Activated CD4-positive, alpha-beta memory T cell treated with anti-CD3 and anti-CD28 coated beads, Interleukin-2, amount 10 ng/mL, durations not matched to agents 7 days and 5 days (primary cell): ENCODE measurements around the gene OR13J1. TPM values are rescaled to one million over a fixed set of nuclear protein-coding genes. Genes with fewer than 3 reads are reported as not detected.

Source experiments
- CTCF ChIA-PET: fragments of 350-600 bp; sonication (Branson Sonifier 250); formaldehyde crosslinking; loops from one replicate; lab custom pipeline; 2021; ENCODE audit warnings: antibody characterized with exemption, inconsistent platforms; lab: Charles Lee
- POLR2A ChIA-PET: fragments of 350-600 bp; sonication (Branson Sonifier 250); formaldehyde crosslinking; loops from one replicate; lab custom pipeline; 2021; ENCODE audit warnings: antibody characterized with exemption; lab: Charles Lee
- DNase-seq: peaks from one replicate; pipeline ENCODE4 v3.0.0-alpha.2; 2020
- H3K27ac Mint-ChIP-seq: one replicate; pipeline ENCODE4 v1.8.0; 2021; ENCODE audit warnings: mild to moderate bottlenecking, mixed read lengths
- H3K27me3 Mint-ChIP-seq: one replicate; pipeline ENCODE4 v1.8.0; 2021; ENCODE audit warnings: mixed read lengths
- H3K36me3 Mint-ChIP-seq: one replicate; pipeline ENCODE4 v1.8.0; 2021; ENCODE audit warnings: low read depth, mixed read lengths
- H3K4me1 Mint-ChIP-seq: one replicate; pipeline ENCODE4 v1.8.0; 2021; ENCODE audit warnings: mixed read lengths
- H3K4me3 Mint-ChIP-seq: one replicate; pipeline ENCODE4 v1.8.0; 2021; ENCODE audit warnings: mild to moderate bottlenecking, mixed read lengths
- H3K9me3 Mint-ChIP-seq: one replicate; pipeline ENCODE4 v1.8.0; 2021; ENCODE audit warnings: mixed read lengths
- total RNA-seq, 2 experiments: library from RNA; stranded (reverse); gene quantifications; one replicate each; pipeline ENCODE4 v1.2.3, GENCODE V29; 2021

OR13J1 gene
- total RNA-seq, 2 experiments from 2014 or later = not detected

- Mint-ChIP-seq H3K4me1 (peaks cover 31% of the 10 kb centered on the region), H3K27ac (no peak overlapping the region), H3K27me3 (peaks cover 2% of the 10 kb centered on the region), H3K9me3 (no peaks in the 10 kb centered on the region), H3K36me3 (no peaks in the 10 kb centered on the region), H3K4me3 (no peak overlapping the region)
- CTCF ChIA-PET = no interaction called here
- no peak for DNase-seq
- POLR2A ChIA-PET = interaction anchor here (0.7 to 1.2 kb wide), 3 partner anchors 10 to 32 kb away, joined by 3 to 4 read pairs (median 3); partner anchors contain the start of gene HINT2
Measured at GRCh38 chr9:35845824-35846771, 24.1 kb downstream of the OR13J1 start.

- CTCF ChIA-PET = no interaction called here
- Mint-ChIP-seq H3K36me3 (no peaks in the 10 kb centered on the region), H3K9me3 (no peaks in the 10 kb centered on the region), H3K27ac (no peak overlapping the region), H3K4me1 (peaks cover 31% of the 10 kb centered on the region), H3K27me3 (no peaks in the 10 kb centered on the region), H3K4me3 (no peak overlapping the region)
- POLR2A ChIA-PET = interaction anchor here (0.6 to 1.2 kb wide), 2 partner anchors 30 to 80 kb away, joined by 3 to 4 read pairs; partner anchors contain the start of gene HINT2
- no peak for DNase-seq
Measured at GRCh38 chr9:35844628-35845270, 25.5 kb downstream of the OR13J1 start.

GRCh38 chr9:35842795-35843194, 27.4 kb downstream of the OR13J1 start:
- Mint-ChIP-seq H3K27ac (no peak overlapping the region), H3K4me1 (peaks cover 26% of the 10 kb centered on the region), H3K36me3 (no peaks in the 10 kb centered on the region), H3K27me3 (no peaks in the 10 kb centered on the region), H3K9me3 (no peaks in the 10 kb centered on the region), H3K4me3 (no peak overlapping the region)
- POLR2A ChIA-PET = no interaction called here
- CTCF ChIA-PET = no interaction called here
- no peak for DNase-seq

- H3K27ac Mint-ChIP-seq = no peak overlapping the region
- POLR2A ChIA-PET = no interaction called here
- H3K27me3 Mint-ChIP-seq = no peaks in the 10 kb centered on the region
- H3K4me1 Mint-ChIP-seq = peaks cover 22% of the 10 kb centered on the region
- H3K4me3 Mint-ChIP-seq = no peak overlapping the region
- CTCF ChIA-PET = interaction anchor here (1.1 kb wide), 1 partner anchor 14 kb away, joined by 3 read pairs; the partner anchor contains the start of gene FAM221B
- no peaks in the 10 kb centered on the region for H3K9me3 Mint-ChIP-seq
- H3K36me3 Mint-ChIP-seq = no peaks in the 10 kb centered on the region
- DNase-seq = no peak
Measured at GRCh38 chr9:35842020-35842745, 28.0 kb downstream of the OR13J1 start.

GRCh38 chr9:35841645-35841900, 28.6 kb downstream of the OR13J1 start:
- Mint-ChIP-seq H3K9me3 (no peaks in the 10 kb centered on the region), H3K4me3 (no peak overlapping the region), H3K4me1 (peaks cover 19% of the 10 kb centered on the region), H3K27me3 (no peaks in the 10 kb centered on the region), H3K27ac (no peak overlapping the region), H3K36me3 (no peaks in the 10 kb centered on the region)
- ChIA-PET CTCF (interaction anchor here (1.1 kb wide), 1 partner anchor 13 kb away, joined by 3 read pairs; the partner anchor contains the start of gene FAM221B), POLR2A (no interaction called here)
- DNase-seq = no peak

- Mint-ChIP-seq H3K27ac (no peak overlapping the region), H3K9me3 (no peaks in the 10 kb centered on the region), H3K4me1 (peaks cover 19% of the 10 kb centered on the region), H3K36me3 (no peaks in the 10 kb centered on the region), H3K4me3 (no peak overlapping the region), H3K27me3 (no peaks in the 10 kb centered on the region)
- POLR2A ChIA-PET = no interaction called here
- CTCF ChIA-PET = interaction anchor here (1.1 kb wide), 1 partner anchor 13 kb away, joined by 3 read pairs; the partner anchor contains the start of gene FAM221B
- no peak for DNase-seq
Measured at GRCh38 chr9:35840881-35841644, 29.1 kb downstream of the OR13J1 start.

- no peak for DNase-seq
- ChIA-PET POLR2A (no interaction called here), CTCF (no interaction called here)
- Mint-ChIP-seq H3K9me3 (no peaks in the 10 kb centered on the region), H3K4me3 (no peak overlapping the region), H3K4me1 (peaks cover 10% of the 10 kb centered on the region), H3K27me3 (no peaks in the 10 kb centered on the region), H3K27ac (no peak overlapping the region), H3K36me3 (no peaks in the 10 kb centered on the region)
Measured at GRCh38 chr9:35839926-35840325, 30.3 kb downstream of the OR13J1 start.

- POLR2A ChIA-PET = interaction anchor here (1.0 kb wide), 1 partner anchor 11 kb away, joined by 3 read pairs; no protein-coding TSS in a partner anchor
Measured at GRCh38 chr9:35836595-35836994, 33.6 kb downstream of the OR13J1 start.

GRCh38 chr9:35835766-35836165, 34.4 kb downstream of the OR13J1 start:
- POLR2A ChIA-PET = no interaction called here
- H3K4me1 Mint-ChIP-seq = peaks cover 3% of the 10 kb centered on the region
- H3K4me3 Mint-ChIP-seq = no peak overlapping the region
- CTCF ChIA-PET = interaction anchor here (0.8 to 3.8 kb wide), 16 partner anchors 9 to 224 kb away, joined by 3 to 29 read pairs (median 3); partner anchors contain the start of genes HINT2 and SPAG8
- H3K36me3 Mint-ChIP-seq = no peaks in the 10 kb centered on the region
- DNase-seq = no peak
- no peak overlapping the region for H3K27ac Mint-ChIP-seq
- H3K27me3 Mint-ChIP-seq = no peaks in the 10 kb centered on the region
- no peaks in the 10 kb centered on the region for H3K9me3 Mint-ChIP-seq

More at GRCh38 chr9:35836595-35836994, 33.6 kb downstream of the OR13J1 start:
- CTCF ChIA-PET = interaction anchor here (1.3 to 3.8 kb wide), 6 partner anchors 10 to 140 kb away, joined by 3 to 29 read pairs (median 6); partner anchors contain the start of gene SPAG8
- DNase-seq = no peak
- no peaks in the 10 kb centered on the region for H3K36me3 Mint-ChIP-seq
- H3K9me3 Mint-ChIP-seq = no peaks in the 10 kb centered on the region
- no peak overlapping the region for H3K27ac Mint-ChIP-seq
- H3K27me3 Mint-ChIP-seq = no peaks in the 10 kb centered on the region
- no peak overlapping the region for H3K4me3 Mint-ChIP-seq
- peaks cover 3% of the 10 kb centered on the region for H3K4me1 Mint-ChIP-seq

GRCh38 chr9:35835216-35835632, 35.0 kb downstream of the OR13J1 start:
- Mint-ChIP-seq H3K27me3 (no peaks in the 10 kb centered on the region), H3K4me3 (no peak overlapping the region), H3K36me3 (no peaks in the 10 kb centered on the region), H3K27ac (no peak overlapping the region), H3K4me1 (peaks cover 3% of the 10 kb centered on the region), H3K9me3 (no peaks in the 10 kb centered on the region)
- POLR2A ChIA-PET = no interaction called here
- CTCF ChIA-PET = interaction anchor here (0.6 to 3.8 kb wide), 17 partner anchors 9 to 224 kb away, joined by 3 to 29 read pairs (median 3); partner anchors contain the start of genes HINT2 and SPAG8
- DNase-seq = peak; percentile 29

- Mint-ChIP-seq H3K4me3 (no peak overlapping the region), H3K9me3 (no peaks in the 10 kb centered on the region), H3K36me3 (no peaks in the 10 kb centered on the region), H3K27me3 (no peaks in the 10 kb centered on the region), H3K4me1 (peaks cover 7% of the 10 kb centered on the region), H3K27ac (no peak overlapping the region)
- ChIA-PET CTCF (interaction anchor here (0.6 to 3.8 kb wide), 15 partner anchors 8 to 281 kb away, joined by 3 to 29 read pairs (median 3); partner anchors contain the start of genes HINT2 and SPAG8), POLR2A (no interaction called here)
- no peak for DNase-seq
Measured at GRCh38 chr9:35834260-35835215, 35.7 kb downstream of the OR13J1 start.
